Bronchial epithelial cell (primary cell): ENCODE data around the gene DHRS13. TPM values are rescaled to one million over a fixed set of nuclear protein-coding genes. Genes with fewer than 3 reads are reported as not detected.

ENCODE experiments used
- DNase-seq: peaks from one replicate; pipeline ENCODE4 v3.0.0-alpha.2; 2010; ENCODE audit warnings: low read depth
- FAIRE-seq: peaks from 2 replicates; lab custom pipeline; 2011; peaks lifted over from hg19 to GRCh38; lab: Jason Lieb, UNC
- H3K27me3 ChIP-seq: 2 replicates; pipeline ENCODE4 v1.5.1; 2011; ENCODE audit warnings: low read length; ENCODE audit not compliant: control insufficient read depth, insufficient read depth
- H3K36me3 ChIP-seq: 2 replicates; pipeline ENCODE4 v1.5.1; 2011; ENCODE audit warnings: low read length; ENCODE audit not compliant: control insufficient read depth, insufficient read depth
- H3K4me3 ChIP-seq: 2 replicates; pipeline ENCODE4 v1.5.1; 2011; ENCODE audit warnings: mild to moderate bottlenecking, low read depth, low read length, control low read depth
- total RNA-seq: library from RNA; depleted of rRNA; stranded (reverse); fragments of >200 nt; gene quantifications from 2 replicates; pipeline ENCODE4 v1.2.1, GENCODE V29; 2014
- TF ChIP-seq, protein P1 (sequence below): IDR thresholded peaks from 2 replicates; pipeline ENCODE4 v1.5.1; 2011; ENCODE audit warnings: mild to moderate bottlenecking, moderate library complexity, low read length, control low read depth, inconsistent platforms; ENCODE audit not compliant: insufficient read depth, severe bottlenecking

DHRS13 gene
- total RNA-seq, 1 donor from 2014 or later = 11.3 TPM

DNA sequence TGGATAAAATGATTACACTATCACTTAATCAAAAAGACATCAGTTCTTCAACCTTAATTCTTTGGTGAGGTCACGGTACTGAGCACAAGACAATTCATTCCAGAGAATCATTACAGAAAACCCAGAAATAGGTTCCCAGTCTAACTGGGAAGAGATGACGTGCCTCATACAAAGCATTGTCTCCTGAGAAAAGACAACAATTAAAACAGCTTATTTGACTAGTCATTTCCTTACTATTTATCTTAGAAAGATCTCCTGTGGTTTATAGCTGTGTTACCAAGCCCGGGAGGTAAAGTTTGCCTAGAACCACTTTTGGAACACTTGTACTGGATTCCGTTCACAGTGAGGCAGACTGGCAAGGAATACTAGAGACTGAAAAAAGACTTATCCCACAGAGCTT is 43.4 kb upstream of the DHRS13 start:
- H3K36me3 ChIP-seq = no peaks in the 10 kb centered on the region
- H3K4me3 ChIP-seq = no peak overlapping the region
- H3K27me3 ChIP-seq = no peaks in the 10 kb centered on the region
- TF ChIP-seq, protein P1, sequence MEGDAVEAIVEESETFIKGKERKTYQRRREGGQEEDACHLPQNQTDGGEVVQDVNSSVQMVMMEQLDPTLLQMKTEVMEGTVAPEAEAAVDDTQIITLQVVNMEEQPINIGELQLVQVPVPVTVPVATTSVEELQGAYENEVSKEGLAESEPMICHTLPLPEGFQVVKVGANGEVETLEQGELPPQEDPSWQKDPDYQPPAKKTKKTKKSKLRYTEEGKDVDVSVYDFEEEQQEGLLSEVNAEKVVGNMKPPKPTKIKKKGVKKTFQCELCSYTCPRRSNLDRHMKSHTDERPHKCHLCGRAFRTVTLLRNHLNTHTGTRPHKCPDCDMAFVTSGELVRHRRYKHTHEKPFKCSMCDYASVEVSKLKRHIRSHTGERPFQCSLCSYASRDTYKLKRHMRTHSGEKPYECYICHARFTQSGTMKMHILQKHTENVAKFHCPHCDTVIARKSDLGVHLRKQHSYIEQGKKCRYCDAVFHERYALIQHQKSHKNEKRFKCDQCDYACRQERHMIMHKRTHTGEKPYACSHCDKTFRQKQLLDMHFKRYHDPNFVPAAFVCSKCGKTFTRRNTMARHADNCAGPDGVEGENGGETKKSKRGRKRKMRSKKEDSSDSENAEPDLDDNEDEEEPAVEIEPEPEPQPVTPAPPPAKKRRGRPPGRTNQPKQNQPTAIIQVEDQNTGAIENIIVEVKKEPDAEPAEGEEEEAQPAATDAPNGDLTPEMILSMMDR = no peak
- DNase-seq (no peak), FAIRE-seq (no peak)

DNA sequence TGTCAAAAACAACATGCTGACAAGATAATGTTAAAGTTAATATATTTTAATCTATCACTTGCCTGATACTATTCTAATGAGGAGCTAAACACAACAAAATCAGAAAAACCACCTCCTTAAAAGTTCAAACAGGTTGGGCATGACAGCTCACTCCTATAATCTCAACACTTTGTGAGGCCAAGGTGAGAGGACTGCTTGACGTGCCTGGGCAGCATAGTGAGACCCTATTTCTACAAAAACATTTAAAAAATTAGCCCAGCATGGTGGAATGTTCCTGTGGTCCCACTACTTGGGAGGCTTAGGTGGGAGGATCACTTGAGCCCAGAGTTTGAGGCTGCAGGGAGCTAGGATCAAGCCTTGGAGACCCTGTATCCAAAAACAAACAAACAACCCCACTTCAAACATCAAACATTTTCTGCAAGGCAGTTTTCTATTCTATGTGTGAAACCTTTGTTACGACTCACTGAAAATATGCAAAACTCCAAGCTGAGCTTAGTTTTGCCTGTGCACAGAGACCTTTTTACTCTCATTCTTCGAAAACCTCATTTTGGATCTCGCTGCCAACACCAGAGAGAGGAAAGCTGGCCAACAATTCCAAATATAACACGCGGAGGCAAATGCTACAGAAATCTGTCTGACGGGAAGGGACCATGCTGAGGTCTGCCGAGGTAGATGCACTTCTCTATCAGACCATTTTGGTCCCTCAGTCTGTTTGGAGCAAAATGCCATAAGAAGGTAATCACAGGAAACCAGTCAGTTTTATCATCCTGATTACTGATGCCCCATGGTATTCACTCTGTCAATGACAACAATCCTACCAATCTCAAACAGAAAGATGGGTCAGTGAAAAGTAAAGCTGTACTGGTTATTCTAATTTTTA is 42.2 kb upstream of the DHRS13 start:
- FAIRE-seq (no peak), DNase-seq (no peak)
- TF ChIP-seq, protein P1 = no peak
- H3K4me3 ChIP-seq = no peak overlapping the region
- H3K27me3 ChIP-seq = no peaks in the 10 kb centered on the region
- no peaks in the 10 kb centered on the region for H3K36me3 ChIP-seq

DNA sequence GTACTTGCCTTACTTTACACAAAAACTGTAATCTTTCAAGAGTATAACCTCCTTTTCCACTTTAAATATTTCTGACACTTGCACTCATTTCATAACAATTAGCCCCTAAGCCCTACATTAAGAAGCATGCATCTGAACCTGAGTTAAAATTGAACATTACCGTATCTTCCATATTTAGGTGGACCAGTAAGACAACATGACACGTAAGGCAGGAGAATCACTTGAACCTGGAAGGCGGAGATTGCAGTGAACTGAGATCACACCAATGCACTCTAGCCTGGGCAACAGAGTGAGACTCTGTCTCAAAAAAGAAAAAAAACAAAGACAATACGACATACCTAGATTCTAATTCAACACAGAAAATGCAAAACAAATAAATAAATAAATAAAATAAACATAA is 41.5 kb upstream of the DHRS13 start:
- FAIRE-seq (no peak), DNase-seq (no peak)
- TF ChIP-seq, protein P1 = no peak
- no peak overlapping the region for H3K4me3 ChIP-seq
- H3K36me3 ChIP-seq = no peaks in the 10 kb centered on the region
- H3K27me3 ChIP-seq = no peaks in the 10 kb centered on the region

DNA sequence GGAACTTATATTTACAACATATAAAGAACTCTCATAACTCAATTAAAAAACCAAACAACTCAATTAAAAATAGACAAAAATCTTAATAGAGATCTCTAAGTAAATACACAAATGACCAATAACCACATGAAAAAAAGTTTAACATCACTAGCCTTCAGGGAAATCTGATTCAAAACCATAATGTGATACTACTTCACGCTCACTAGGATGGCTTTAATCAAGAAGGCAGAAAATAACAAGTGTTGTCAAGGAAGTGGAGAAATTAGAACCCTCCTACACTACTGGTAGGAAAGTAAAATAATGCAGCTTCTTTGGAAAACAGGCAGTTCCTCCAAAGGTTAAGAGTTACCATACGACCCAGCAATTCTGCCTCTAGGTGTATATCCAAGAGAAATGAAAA is 40.0 kb upstream of the DHRS13 start:
- FAIRE-seq (no peak), DNase-seq (no peak)
- TF ChIP-seq, protein P1 = no peak
- Histone ChIP-seq H3K4me3 (no peak overlapping the region), H3K27me3 (no peaks in the 10 kb centered on the region), H3K36me3 (no peaks in the 10 kb centered on the region)

DNA sequence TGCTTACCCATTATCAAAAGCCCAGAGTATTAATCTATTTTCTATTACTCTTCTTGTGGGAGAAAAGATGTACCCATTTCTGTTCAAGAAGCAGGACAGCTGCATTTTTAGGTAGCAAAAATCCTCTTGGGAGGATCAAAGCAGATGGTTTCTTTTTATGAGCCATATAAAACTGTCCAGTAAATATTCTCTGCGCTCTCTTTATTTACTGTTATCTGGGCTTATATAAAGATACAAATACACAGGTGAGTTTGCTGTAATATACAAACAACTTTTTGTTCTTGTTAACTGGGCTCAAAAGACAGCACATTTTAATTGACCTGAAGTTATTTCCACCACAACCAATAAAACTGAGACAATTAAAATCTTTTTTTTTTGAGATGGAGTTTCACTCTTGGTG is 38.4 kb upstream of the DHRS13 start:
- TF ChIP-seq, protein P1 = no peak
- no peaks in the 10 kb centered on the region for H3K36me3 ChIP-seq
- no peaks in the 10 kb centered on the region for H3K27me3 ChIP-seq
- FAIRE-seq (no peak), DNase-seq (no peak)
- no peak overlapping the region for H3K4me3 ChIP-seq
